Caki2 (cell line): ENCODE measurements around the gene PRDM11. TPM values are rescaled to one million over a fixed set of nuclear protein-coding genes. Genes with fewer than 3 reads are reported as not detected.
"Not testable (repeated sequence)": the region's sequence is repeated elsewhere in the genome, so short reads cannot be mapped to it uniquely, and the experiment has no call there.

Experiments used
- DNase-seq: peaks from one replicate; pipeline ENCODE4 v3.0.0-alpha.2; 2015; ENCODE audit warnings: low read depth
- in situ Hi-C: cut with HindIII; loops from 2 replicates; pipeline ENCODE4 v1.10.0; 2016; ENCODE audit warnings: low sequenced_read_pairs, low pct_unique_long_range_greater_than_20kb, mixed read lengths
- total RNA-seq: library from RNA; depleted of rRNA; stranded (reverse); fragments of >200 nt; shearing (Covaris generic); gene quantifications from 2 replicates; pipeline ENCODE4 v1.2.3, GENCODE V29; 2014; ENCODE audit warnings: low replicate concordance

PRDM11 gene
- total RNA-seq, 1 experiment from 2014 or later, result 6.0 TPM

GRCh38 chr11:45237711-45238315, 91.4 kb downstream of the PRDM11 start:
- in situ Hi-C loops, result no loop called here
- no peak for DNase-seq

- peak; percentile 33 for DNase-seq
- in situ Hi-C loops, result no loop called here
These were observed 92.3 kb downstream of the PRDM11 start for GRCh38 chr11:45238724-45239123.

- in situ Hi-C loops, result no loop called here
- DNase-seq, result no peak
These were observed 93.3 kb downstream of the PRDM11 start for GRCh38 chr11:45239733-45240132.

- no peak for DNase-seq
These were observed 97.5 kb downstream of the PRDM11 start for GRCh38 chr11:45243967-45244366.

GRCh38 chr11:45245218-45246045, 99.0 kb downstream of the PRDM11 start:
- in situ Hi-C loops, result no loop called here
- DNase-seq, result no peak

More at GRCh38 chr11:45243967-45244366, 97.5 kb downstream of the PRDM11 start:
- in situ Hi-C loops, result no loop called here

- in situ Hi-C loops, result no loop called here
- no peak for DNase-seq
These were observed 99.8 kb downstream of the PRDM11 start for GRCh38 chr11:45246241-45246640.

GRCh38 chr11:45247433-45247832, 101.0 kb downstream of the PRDM11 start:
- no peak for DNase-seq
- in situ Hi-C loops, result no loop called here

GRCh38 chr11:45248501-45249011, 102.1 kb downstream of the PRDM11 start:
- in situ Hi-C loops, result no loop called here
- DNase-seq, result no peak

GRCh38 chr11:45249372-45249771, 102.9 kb downstream of the PRDM11 start:
- in situ Hi-C loops, DNase-seq: not testable (repeated sequence)

- in situ Hi-C loops, result no loop called here
These were observed 103.7 kb downstream of the PRDM11 start for GRCh38 chr11:45250035-45250718.

GRCh38 chr11:45252134-45252856, 105.9 kb downstream of the PRDM11 start:
- in situ Hi-C loops, result no loop called here
- DNase-seq, result no peak

More at GRCh38 chr11:45250035-45250718, 103.7 kb downstream of the PRDM11 start:
- DNase-seq, result no peak

- DNase-seq, result no peak
- in situ Hi-C loops, result no loop called here
These were observed 106.4 kb downstream of the PRDM11 start for GRCh38 chr11:45252877-45253276.

- in situ Hi-C loops, result no loop called here
- no peak for DNase-seq
These were observed 107.2 kb downstream of the PRDM11 start for GRCh38 chr11:45253640-45254039.

GRCh38 chr11:45254070-45254469, 107.6 kb downstream of the PRDM11 start:
- in situ Hi-C loops, result no loop called here
- DNase-seq, result no peak

GRCh38 chr11:45258982-45259530, 112.6 kb downstream of the PRDM11 start:
- in situ Hi-C loops, result no loop called here
- DNase-seq, result no peak

- in situ Hi-C loops, result no loop called here
- DNase-seq, result peak; percentile 94
These were observed 113.2 kb downstream of the PRDM11 start for GRCh38 chr11:45259592-45259991.

- in situ Hi-C loops, result no loop called here
These were observed 113.6 kb downstream of the PRDM11 start for GRCh38 chr11:45260071-45260470.

GRCh38 chr11:45262900-45263299, 116.5 kb downstream of the PRDM11 start:
- DNase-seq, result peak; percentile 77
- in situ Hi-C loops, result no loop called here

More at GRCh38 chr11:45260071-45260470, 113.6 kb downstream of the PRDM11 start:
- no peak for DNase-seq
